Nephron (organoid): Measurements from ENCODE around the gene ANKRD2.
A peak's percentile ranks its signal among the peaks of the same experiment; 100 is the strongest.

ENCODE experiments used
- H3K27ac Mint-ChIP-seq, 3 experiments: 2 replicates each; pipeline ENCODE4 v1.8.0; 2020; ENCODE audit warnings: mixed read lengths in 3 of 3, mild to moderate bottlenecking in 2 of 3, moderate library complexity in 1 of 3
- H3K27me3 Mint-ChIP-seq: 2 replicates; pipeline ENCODE4 v1.8.0; 2021; ENCODE audit warnings: low read depth, mild to moderate bottlenecking, moderate library complexity, mixed read lengths
- H3K36me3 Mint-ChIP-seq: 2 replicates; pipeline ENCODE4 v1.8.0; 2020; ENCODE audit warnings: low read depth, mixed read lengths
- H3K4me1 Mint-ChIP-seq: 2 replicates; pipeline ENCODE4 v1.8.0; 2020; ENCODE audit warnings: mixed read lengths
- H3K4me3 Mint-ChIP-seq, 3 experiments: 2 replicates each; pipeline ENCODE4 v1.8.0; 2020; ENCODE audit warnings: mild to moderate bottlenecking in 3 of 3, mixed read lengths in 3 of 3, moderate library complexity in 2 of 3
- H3K9me3 Mint-ChIP-seq: 2 replicates; pipeline ENCODE4 v1.8.0; 2020; ENCODE audit warnings: mixed read lengths
- CTCF ChIP-seq, 3 experiments: fragments of 200-600 bp; sonication (generic); IDR thresholded peaks; one replicate each; pipeline ENCODE4 v1.5.0; 2021; ENCODE audit warnings: antibody characterized with exemption in 3 of 3; ENCODE audit not compliant: unreplicated experiment in 3 of 3

Gene ANKRD2

GRCh38 chr10:97623277-97623676 lies 50.7 kb downstream of the ANKRD2 start:
- H3K4me3 Mint-ChIP-seq, result no peak overlapping the region
- H3K9me3 Mint-ChIP-seq, result no peaks in the 10 kb centered on the region
- peaks cover 12% of the 10 kb centered on the region for H3K36me3 Mint-ChIP-seq
- peak overlapping the region in 1 of 3 experiments; percentile 92 for H3K27ac Mint-ChIP-seq
- H3K27me3 Mint-ChIP-seq, result no peaks in the 10 kb centered on the region
- H3K4me1 Mint-ChIP-seq, result no peaks in the 10 kb centered on the region
- TF ChIP-seq CTCF (IDR thresholded peaks at IDR 0.05; ENCODE audit: unreplicated experiment in 3 of 3), result no peak

DNA sequence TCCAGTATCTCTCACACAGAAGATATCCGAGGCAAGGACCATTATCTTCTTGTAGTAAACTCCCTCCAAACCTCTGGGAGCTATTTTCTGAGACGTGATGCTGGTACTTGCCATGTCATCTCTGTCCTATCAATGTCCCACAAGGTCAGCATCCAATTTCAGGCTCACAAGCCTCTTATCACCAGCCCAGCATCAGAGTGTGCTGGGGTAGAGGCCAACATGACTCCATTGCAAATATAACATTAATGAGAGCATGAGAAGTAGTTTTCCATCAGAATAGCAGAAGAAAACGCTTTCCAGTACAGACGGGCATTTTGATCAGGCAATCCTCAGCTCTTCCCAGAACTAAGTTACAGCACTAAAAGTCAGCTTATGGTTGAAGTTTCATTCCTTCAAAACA lies 55.2 kb downstream of the ANKRD2 start:
- Mint-ChIP-seq H3K27ac (no peak overlapping the region), H3K9me3 (no peaks in the 10 kb centered on the region), H3K27me3 (no peaks in the 10 kb centered on the region), H3K36me3 (peaks cover 7% of the 10 kb centered on the region), H3K4me1 (peaks cover 4% of the 10 kb centered on the region), H3K4me3 (no peak overlapping the region)
- TF ChIP-seq CTCF (IDR thresholded peaks at IDR 0.05; ENCODE audit: unreplicated experiment in 3 of 3), result no peak

GRCh38 chr10:97628228-97628627 lies 55.6 kb downstream of the ANKRD2 start:
- Mint-ChIP-seq H3K4me1 (peaks cover 7% of the 10 kb centered on the region), H3K27me3 (no peaks in the 10 kb centered on the region), H3K36me3 (peaks cover 7% of the 10 kb centered on the region), H3K4me3 (no peak overlapping the region), H3K9me3 (no peaks in the 10 kb centered on the region), H3K27ac (no peak overlapping the region)
- no peak for TF ChIP-seq CTCF (IDR thresholded peaks at IDR 0.05; ENCODE audit: unreplicated experiment in 3 of 3)

DNA sequence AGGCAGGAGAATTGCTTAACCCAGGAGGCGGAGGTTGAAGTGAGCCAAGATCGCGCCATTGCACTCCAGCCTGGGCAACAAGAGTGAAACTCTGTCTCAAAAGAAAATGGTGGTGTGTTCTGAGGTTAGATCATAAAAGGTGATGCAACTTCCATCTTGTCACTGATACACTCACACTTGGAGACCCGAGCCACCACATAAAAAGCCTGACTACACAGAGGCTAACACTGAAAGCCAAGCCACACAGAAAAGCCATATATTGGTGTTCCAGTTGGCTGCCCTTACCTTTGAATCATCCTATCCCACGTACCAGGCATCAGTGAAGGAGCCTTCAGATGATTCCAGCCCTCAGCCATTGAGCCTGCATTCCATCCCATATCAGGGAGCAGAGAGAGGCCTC lies 56.7 kb downstream of the ANKRD2 start:
- Mint-ChIP-seq H3K27ac (peak overlapping the region in 1 of 3 experiments; percentile 17), H3K27me3 (no peaks in the 10 kb centered on the region), H3K4me3 (peak overlapping the region in 1 of 3 experiments; percentile 23), H3K4me1 (peaks cover 12% of the 10 kb centered on the region), H3K9me3 (no peaks in the 10 kb centered on the region), H3K36me3 (peaks cover 7% of the 10 kb centered on the region)
- TF ChIP-seq CTCF (IDR thresholded peaks at IDR 0.05; ENCODE audit: unreplicated experiment in 3 of 3), result no peak

DNA sequence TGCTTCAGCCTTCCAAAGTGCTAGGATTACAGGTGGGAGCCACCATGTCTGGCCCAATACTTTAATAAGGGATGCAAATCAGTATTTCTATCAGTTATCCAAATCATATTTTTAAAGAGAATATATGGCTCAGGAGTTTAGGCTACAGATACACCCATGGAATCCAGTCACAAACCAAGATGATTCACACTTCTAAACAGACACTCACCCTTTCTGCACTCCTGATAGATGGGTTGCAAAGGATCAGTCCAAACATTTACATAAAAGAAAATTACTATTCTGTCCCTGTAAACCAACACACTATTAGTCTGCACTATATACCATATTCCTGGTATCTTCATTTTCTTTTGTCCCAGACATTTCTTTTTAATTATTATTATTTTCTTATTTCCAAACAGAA lies 58.5 kb downstream of the ANKRD2 start:
- Mint-ChIP-seq H3K4me3 (peak overlapping the region in 1 of 3 experiments; percentile 29), H3K36me3 (peaks cover 7% of the 10 kb centered on the region), H3K4me1 (peaks cover 12% of the 10 kb centered on the region), H3K9me3 (no peaks in the 10 kb centered on the region), H3K27ac (no peak overlapping the region), H3K27me3 (no peaks in the 10 kb centered on the region)
- no peak for TF ChIP-seq CTCF (IDR thresholded peaks at IDR 0.05; ENCODE audit: unreplicated experiment in 3 of 3)
